HG03565 (cell line): ENCODE measurements around the gene SPOP.
"Not testable (repeated sequence)": the region's sequence is repeated elsewhere in the genome, so short reads cannot be mapped to it uniquely, and the experiment has no call there.

ENCODE experiments used
- ATAC-seq: cut with Tn5 transposase; IDR thresholded peaks from one replicate; pipeline ENCODE4 v1.9.1; 2021; ENCODE audit warnings: mild to moderate bottlenecking, moderate library complexity; ENCODE audit not compliant: unreplicated experiment

SPOP gene

DNA sequence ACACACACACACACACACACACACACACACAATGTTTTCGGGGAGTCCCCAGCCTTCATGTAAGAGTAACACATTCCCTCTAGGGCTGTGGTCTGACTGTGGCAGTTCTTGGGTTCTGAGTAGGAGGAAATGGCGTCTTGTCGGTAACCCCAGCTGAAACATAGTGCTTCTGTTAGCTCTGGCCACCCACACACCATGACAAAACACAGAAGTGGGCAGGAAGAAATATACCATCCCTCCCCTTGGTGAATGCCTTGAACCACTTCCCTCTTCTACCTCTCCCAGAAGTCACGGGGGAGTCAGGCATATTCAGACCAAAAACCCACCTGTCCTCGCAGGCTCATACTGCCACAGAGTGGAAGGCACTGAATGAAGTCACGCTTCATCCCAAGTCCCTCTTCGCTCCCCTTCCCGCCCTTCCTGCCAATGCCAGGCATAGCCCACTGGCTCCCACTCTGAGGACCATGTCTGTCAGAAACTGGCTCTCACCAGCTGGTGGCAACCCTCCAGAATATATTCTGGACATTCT, 18.4 kb upstream of the SPOP start:
- peak; percentile 50 for ATAC-seq

DNA sequence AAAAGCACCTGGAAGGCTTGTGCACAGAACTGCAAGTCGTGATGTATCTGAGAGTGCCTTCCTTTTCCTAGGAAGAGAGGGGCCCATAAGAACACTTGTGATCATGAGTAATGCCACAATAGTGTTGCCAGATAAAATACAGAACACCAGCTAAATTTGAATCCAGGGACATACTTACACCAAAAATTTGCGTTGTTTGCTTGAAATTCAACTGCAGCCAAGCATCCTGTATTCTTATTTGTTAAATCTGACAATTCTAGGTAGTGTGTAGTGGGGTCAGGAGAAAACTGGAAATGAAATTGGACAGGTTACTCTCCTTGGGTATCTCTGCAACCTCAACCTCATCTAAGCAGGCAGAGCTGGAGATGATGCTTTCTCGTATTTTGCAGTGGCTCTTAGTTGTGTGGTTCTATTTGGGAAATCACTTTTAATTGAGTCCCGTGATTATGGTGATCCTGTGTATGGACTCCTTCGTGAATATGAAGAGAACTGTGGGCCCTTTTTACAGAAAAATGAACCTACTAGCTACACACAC, 17.9 kb upstream of the SPOP start:
- ATAC-seq = no peak

DNA sequence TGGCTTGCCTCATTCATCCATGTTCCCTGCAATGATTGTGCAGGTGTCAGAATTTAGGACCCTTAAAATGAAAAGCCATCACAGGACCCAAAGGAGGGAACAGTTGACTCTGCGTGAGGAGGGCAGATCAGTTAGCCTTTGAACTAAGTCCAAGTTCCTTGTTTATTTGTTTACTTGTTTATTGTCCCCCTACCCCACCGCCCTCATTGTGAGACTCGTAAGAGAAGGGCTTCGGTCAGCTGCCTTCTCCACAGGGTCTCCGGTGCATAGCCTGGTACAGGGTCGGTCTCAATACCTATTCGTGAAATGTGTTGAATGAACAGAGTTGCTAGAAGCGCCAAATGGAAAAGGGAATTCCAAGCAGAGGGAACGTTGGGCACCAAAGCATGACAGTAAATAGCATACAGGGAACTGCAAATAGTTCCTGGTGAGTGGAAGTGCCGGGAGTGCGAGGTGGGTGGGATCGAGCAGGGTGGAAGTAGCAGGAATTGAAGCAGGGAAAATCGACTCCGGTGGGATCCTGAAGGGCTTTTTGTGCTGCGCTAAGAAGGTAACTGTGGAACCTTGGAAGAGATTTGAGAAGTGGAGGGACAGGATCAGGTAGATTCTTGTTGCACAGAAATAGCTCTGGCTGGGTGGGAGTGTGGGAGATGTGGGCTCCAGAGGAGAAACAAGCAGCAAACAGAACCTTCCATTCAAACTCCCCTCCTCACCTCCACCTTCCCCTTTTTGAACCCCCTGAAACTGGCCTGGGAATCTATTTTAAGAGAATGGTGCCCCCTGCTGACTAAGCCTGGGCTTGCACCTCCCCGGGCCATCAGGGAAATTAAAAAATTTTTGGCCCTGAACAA, 17.2 kb upstream of the SPOP start:
- no peak for ATAC-seq

GRCh38 chr17:49692751-49693150, 14.9 kb upstream of the SPOP start:
- ATAC-seq = no peak

GRCh38 chr17:49691677-49692191, 13.8 kb upstream of the SPOP start:
- no peak for ATAC-seq

DNA sequence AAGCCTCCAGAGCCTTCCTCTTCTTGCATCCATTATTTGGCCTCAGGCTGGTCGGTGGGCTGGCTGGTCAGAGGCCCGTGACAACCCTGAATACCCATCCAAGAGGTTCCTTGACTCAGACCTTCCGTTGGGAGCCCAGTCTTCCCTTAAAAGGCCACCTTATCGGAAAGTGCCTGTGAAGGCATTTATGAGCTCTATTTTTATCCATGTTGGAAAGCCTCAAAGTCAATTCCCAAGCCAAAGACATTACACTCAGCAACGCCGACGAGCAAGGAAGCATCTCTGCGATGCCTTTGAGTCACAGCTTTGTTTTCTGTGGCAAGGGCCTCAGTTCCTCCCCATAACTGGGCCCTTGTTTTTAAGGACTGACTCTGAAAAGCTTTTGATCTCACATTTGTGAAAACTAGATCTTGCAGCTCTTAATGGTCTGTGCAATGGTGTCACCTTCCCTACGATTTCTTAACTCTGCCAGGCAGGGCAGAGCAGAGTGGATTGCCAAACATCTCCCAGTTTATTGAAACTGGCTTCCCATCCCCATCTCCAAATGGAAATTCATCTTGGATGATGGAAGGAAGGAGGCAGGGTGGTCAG, 13.3 kb upstream of the SPOP start:
- ATAC-seq = no peak

DNA sequence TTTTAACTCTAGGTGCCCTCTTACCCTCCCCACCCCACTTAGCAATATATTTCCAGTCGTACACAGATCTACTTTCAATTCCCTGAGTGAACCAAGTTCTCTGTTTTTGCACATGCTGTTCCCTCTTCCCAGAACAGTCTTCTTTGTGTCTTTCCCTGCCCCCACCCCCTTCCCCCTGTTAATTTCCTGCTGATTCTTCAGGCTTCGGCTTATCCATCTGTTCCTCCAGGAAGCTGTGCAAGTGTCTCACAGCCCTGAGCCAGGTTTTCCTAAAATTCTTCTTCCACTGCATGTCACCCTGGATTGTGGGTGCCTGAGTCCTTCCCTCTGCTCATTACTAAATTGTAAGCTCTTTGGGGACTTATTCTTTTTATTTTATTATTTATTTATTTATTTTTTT, 12.4 kb upstream of the SPOP start:
- ATAC-seq = no peak

- no peak for ATAC-seq
Measured at GRCh38 chr17:49688848-49689247, 11.0 kb upstream of the SPOP start.

- ATAC-seq = no peak
Measured at GRCh38 chr17:49687878-49688491, 10.1 kb upstream of the SPOP start.

- ATAC-seq = no peak
Measured at GRCh38 chr17:49681106-49681979, 3.4 kb upstream of the SPOP start.

GRCh38 chr17:49680314-49680713, 2.4 kb upstream of the SPOP start:
- no peak for ATAC-seq

GRCh38 chr17:49677134-49677932, 564 bp downstream of the SPOP start:
- peak; percentile 45 for ATAC-seq

- peak; percentile 55 for ATAC-seq
Measured at GRCh38 chr17:49676276-49676868, 1.5 kb downstream of the SPOP start.

GRCh38 chr17:49674507-49674906, 3.4 kb downstream of the SPOP start:
- no peak for ATAC-seq

- not testable (repeated sequence) for ATAC-seq
Measured at GRCh38 chr17:49673679-49674078, 4.2 kb downstream of the SPOP start.

- no peak for ATAC-seq
Measured at GRCh38 chr17:49670641-49671040, 7.3 kb downstream of the SPOP start.

- no peak for ATAC-seq
Measured at GRCh38 chr17:49670002-49670401, 7.9 kb downstream of the SPOP start.

DNA sequence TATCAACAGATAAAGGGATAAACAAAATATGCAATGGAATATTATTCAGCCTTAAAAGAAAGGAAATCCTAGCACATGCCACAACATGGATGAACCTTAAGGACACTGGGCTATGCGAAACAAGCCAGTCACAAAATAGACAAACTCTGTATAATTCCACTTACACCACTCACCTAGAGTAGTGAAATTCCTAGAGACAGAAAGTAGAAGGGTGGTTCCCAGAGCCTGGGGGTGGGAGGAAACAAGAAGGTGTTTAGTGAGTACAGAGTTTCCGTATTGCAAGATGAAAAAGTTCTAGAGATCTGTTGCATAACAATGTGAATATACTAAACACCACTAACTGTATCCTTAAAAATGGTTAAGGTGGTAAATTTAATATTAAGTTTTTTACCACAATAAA, 10.0 kb downstream of the SPOP start:
- no peak for ATAC-seq

DNA sequence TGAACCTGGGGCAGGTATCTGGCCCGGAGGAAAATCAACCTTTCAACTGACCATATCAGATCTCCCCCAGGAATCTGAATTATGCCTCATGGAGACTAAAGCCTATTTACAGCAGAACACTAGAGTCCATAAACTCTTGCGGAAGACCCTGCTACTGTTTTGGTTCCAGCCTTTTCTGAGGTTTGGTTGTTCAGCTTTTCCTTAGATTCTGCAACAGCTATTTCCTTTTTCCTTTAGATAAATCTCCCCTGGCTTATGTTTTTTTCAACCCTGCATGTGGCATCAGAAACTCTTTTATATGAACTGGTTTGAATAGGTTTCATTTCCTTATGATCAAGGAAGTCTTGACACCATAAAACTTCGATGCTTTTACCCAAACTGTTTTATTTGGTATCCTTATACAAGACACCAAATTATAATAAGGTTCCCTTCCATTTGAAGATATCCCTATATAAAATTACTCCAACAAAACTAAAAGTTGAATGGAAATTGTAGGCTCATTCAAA, 13.1 kb downstream of the SPOP start:
- no peak for ATAC-seq
